NCI-H2196 (cell line): ENCODE results near the gene CCDC14.
A peak's percentile ranks its signal among the peaks of the same experiment; 100 is the strongest.
"Not testable (repeated sequence)": the region's sequence is repeated elsewhere in the genome, so short reads cannot be mapped to it uniquely, and the experiment has no call there.

ENCODE experiments used
- DNase-seq: peaks from one replicate; lab custom pipeline; 2025; ENCODE audit not compliant: unreplicated experiment; lab: John Stamatoyannopoulos, UW

Gene CCDC14

GRCh38 chr3:123967260-123967659, 6.2 kb upstream of the CCDC14 start:
- DNase-seq = not testable (repeated sequence)

- not testable (repeated sequence) for DNase-seq
Measured at GRCh38 chr3:123966799-123967198, 5.8 kb upstream of the CCDC14 start.

- not testable (repeated sequence) for DNase-seq
Measured at GRCh38 chr3:123964793-123965192, 3.8 kb upstream of the CCDC14 start.

- DNase-seq = no peak
Measured at GRCh38 chr3:123961508-123961856, 453 bp upstream of the CCDC14 start.

GRCh38 chr3:123953735-123954134, 7.3 kb downstream of the CCDC14 start:
- DNase-seq = peak; percentile 67

- DNase-seq = no peak
Measured at GRCh38 chr3:123952844-123953520, 8.0 kb downstream of the CCDC14 start.

GRCh38 chr3:123951522-123952447, 9.2 kb downstream of the CCDC14 start:
- DNase-seq = peak; percentile 79

- DNase-seq = no peak
Measured at GRCh38 chr3:123949641-123950040, 11.4 kb downstream of the CCDC14 start.

- DNase-seq = no peak
Measured at GRCh38 chr3:123948449-123948848, 12.6 kb downstream of the CCDC14 start.

- no peak for DNase-seq
Measured at GRCh38 chr3:123947482-123947881, 13.5 kb downstream of the CCDC14 start.

GRCh38 chr3:123941542-123941941, 19.5 kb downstream of the CCDC14 start:
- DNase-seq = no peak

- peak; percentile 56 for DNase-seq
Measured at GRCh38 chr3:123941121-123941520, 19.9 kb downstream of the CCDC14 start.

GRCh38 chr3:123939706-123940105, 21.3 kb downstream of the CCDC14 start:
- DNase-seq = no peak

- DNase-seq = no peak
Measured at GRCh38 chr3:123936400-123936799, 24.6 kb downstream of the CCDC14 start.

GRCh38 chr3:123935830-123936229, 25.2 kb downstream of the CCDC14 start:
- DNase-seq = no peak

- DNase-seq = no peak
Measured at GRCh38 chr3:123934250-123934649, 26.8 kb downstream of the CCDC14 start.

- no peak for DNase-seq
Measured at GRCh38 chr3:123930445-123930844, 30.6 kb downstream of the CCDC14 start.

- DNase-seq = no peak
Measured at GRCh38 chr3:123929325-123929724, 31.7 kb downstream of the CCDC14 start.

- no peak for DNase-seq
Measured at GRCh38 chr3:123926396-123926795, 34.6 kb downstream of the CCDC14 start.

GRCh38 chr3:123920868-123921267, 40.2 kb downstream of the CCDC14 start:
- no peak for DNase-seq

- DNase-seq = no peak
Measured at GRCh38 chr3:123920383-123920782, 40.6 kb downstream of the CCDC14 start.

- DNase-seq = no peak
Measured at GRCh38 chr3:123919353-123919752, 41.7 kb downstream of the CCDC14 start.
